H9 (cell line): Measurements from ENCODE around the gene MXI1. TPM values are rescaled to one million over a fixed set of nuclear protein-coding genes. Genes with fewer than 3 reads are reported as not detected.

Source experiments
- DNase-seq: peaks from one replicate; pipeline ENCODE4 v3.0.0-alpha.2; 2017
- H2AFZ ChIP-seq: one replicate; pipeline ENCODE4 v1.6.1; 2013; ENCODE audit warnings: mild to moderate bottlenecking, low read length, control low read depth, moderate library complexity
- H2AK5ac ChIP-seq: 2 replicates; pipeline ENCODE4 v1.6.1; 2013; ENCODE audit warnings: low read length, control low read depth, mixed read lengths; ENCODE audit not compliant: insufficient read length
- H2BK120ac ChIP-seq: one replicate; pipeline ENCODE4 v1.6.1; 2013; ENCODE audit warnings: low read depth, mild to moderate bottlenecking, low read length, control low read depth, inconsistent platforms; ENCODE audit not compliant: poor library complexity, severe bottlenecking
- H2BK12ac ChIP-seq: 2 replicates; pipeline ENCODE4 v1.6.1; 2013; ENCODE audit warnings: low read length, control low read depth, mixed read lengths, low read depth; ENCODE audit not compliant: insufficient read length
- H2BK15ac ChIP-seq: 2 replicates; pipeline ENCODE4 v1.6.1; 2013; ENCODE audit warnings: low read depth, low read length, control low read depth
- H2BK20ac ChIP-seq: one replicate; pipeline ENCODE4 v1.6.1; 2013; ENCODE audit warnings: low read depth, mild to moderate bottlenecking, low read length, control low read depth, inconsistent platforms; ENCODE audit not compliant: poor library complexity, severe bottlenecking
- H2BK5ac ChIP-seq: 2 replicates; pipeline ENCODE4 v1.6.1; 2013; ENCODE audit warnings: low read length, control low read depth, mixed read lengths; ENCODE audit not compliant: insufficient read length
- H3K14ac ChIP-seq: 2 replicates; pipeline ENCODE4 v1.6.1; 2013; ENCODE audit warnings: low read length, control low read depth; ENCODE audit not compliant: insufficient read depth
- H3K18ac ChIP-seq: 2 replicates; pipeline ENCODE4 v1.6.1; 2013; ENCODE audit warnings: low read depth, mild to moderate bottlenecking, mixed read lengths, low read length, control low read depth; ENCODE audit not compliant: insufficient read length
- H3K23ac ChIP-seq: 2 replicates; pipeline ENCODE4 v1.6.1; 2013; ENCODE audit warnings: low read length, control low read depth, mixed read lengths, low read depth; ENCODE audit not compliant: insufficient read length
- H3K23me2 ChIP-seq: 2 replicates; pipeline ENCODE4 v1.6.1; 2013; ENCODE audit warnings: low read depth, mild to moderate bottlenecking, mixed read lengths, low read length, control low read depth; ENCODE audit not compliant: insufficient read length, poor library complexity, severe bottlenecking
- H3K27ac ChIP-seq: 2 replicates; pipeline ENCODE4 v1.5.1; 2013; ENCODE audit warnings: low read length, control low read depth, mixed read lengths, low read depth; ENCODE audit not compliant: insufficient read length
- H3K27me3 ChIP-seq: 2 replicates; pipeline ENCODE4 v1.6.1; 2013; ENCODE audit warnings: low read length, control low read depth, inconsistent platforms; ENCODE audit not compliant: insufficient read depth
- H3K4ac ChIP-seq: 2 replicates; pipeline ENCODE4 v1.6.1; 2013; ENCODE audit warnings: low read depth, mild to moderate bottlenecking, control low read depth, inconsistent platforms, low read length, moderate library complexity
- H3K4me1 ChIP-seq: 2 replicates; pipeline ENCODE4 v1.6.1; 2013; ENCODE audit warnings: low read length, control low read depth, inconsistent platforms; ENCODE audit not compliant: insufficient read depth
- H3K4me2 ChIP-seq: 2 replicates; pipeline ENCODE4 v1.6.1; 2013; ENCODE audit warnings: low read length, control low read depth, mixed read lengths; ENCODE audit not compliant: insufficient read length, insufficient read depth
- H3K56ac ChIP-seq: 2 replicates; pipeline ENCODE4 v1.6.1; 2013; ENCODE audit warnings: low read depth, mild to moderate bottlenecking, mixed read lengths, low read length, control low read depth; ENCODE audit not compliant: insufficient read length
- H3K79me1 ChIP-seq: 2 replicates; pipeline ENCODE4 v1.6.1; 2013; ENCODE audit warnings: low read depth, mild to moderate bottlenecking, moderate library complexity, low read length, control low read depth, inconsistent platforms; ENCODE audit not compliant: insufficient read depth, poor library complexity, severe bottlenecking
- H3K79me2 ChIP-seq: 2 replicates; pipeline ENCODE4 v1.6.1; 2013; ENCODE audit warnings: low read length, control low read depth, inconsistent platforms; ENCODE audit not compliant: insufficient read depth
- H3K9ac ChIP-seq: 2 replicates; pipeline ENCODE4 v1.6.1; 2013; ENCODE audit warnings: low read length, control low read depth, mixed read lengths; ENCODE audit not compliant: insufficient read length; ENCODE audit errors: extremely low read depth
- H3K9me3 ChIP-seq: one replicate; pipeline ENCODE4 v1.6.1; 2013; ENCODE audit warnings: low read depth, low read length, inconsistent platforms; ENCODE audit not compliant: control insufficient read depth
- H3T11ph ChIP-seq: one replicate; pipeline ENCODE4 v1.6.1; 2013; ENCODE audit warnings: mild to moderate bottlenecking, low read length, control low read depth, inconsistent platforms
- H4K20me1 ChIP-seq: one replicate; pipeline ENCODE4 v1.6.1; 2013; ENCODE audit not compliant: control insufficient read depth, insufficient read length, insufficient read depth
- H4K5ac ChIP-seq: 2 replicates; pipeline ENCODE4 v1.6.1; 2013; ENCODE audit warnings: low read depth, mild to moderate bottlenecking, mixed read lengths, low read length, control low read depth; ENCODE audit not compliant: insufficient read length
- H4K8ac ChIP-seq: replicated peaks from 2 replicates; pipeline ENCODE4 v1.6.1; 2013; ENCODE audit warnings: low read length, control low read depth, mixed read lengths, low read depth; ENCODE audit not compliant: insufficient read length
- H4K91ac ChIP-seq: 2 replicates; pipeline ENCODE4 v1.6.1; 2013; ENCODE audit warnings: low read depth, mild to moderate bottlenecking, moderate library complexity, mixed read lengths, low read length, control low read depth; ENCODE audit not compliant: insufficient read length
- H3K27ac Mint-ChIP-seq, 3 experiments: 2 replicates in 2 of 3; 3 replicates in 1 of 3; pipeline ENCODE4 v1.8.0; 2020 to 2021; ENCODE audit warnings: mixed read lengths in 3 of 3, mild to moderate bottlenecking in 1 of 3, moderate library complexity in 1 of 3
- H3K27me3 Mint-ChIP-seq: 2 replicates; pipeline ENCODE4 v1.8.0; 2021; ENCODE audit warnings: low read depth, mild to moderate bottlenecking, moderate library complexity, mixed read lengths
- H3K36me3 Mint-ChIP-seq, 3 experiments: 2 replicates in 2 of 3; 3 replicates in 1 of 3; pipeline ENCODE4 v1.8.0; 2020 to 2021; ENCODE audit warnings: low read depth in 3 of 3, mixed read lengths in 3 of 3; ENCODE audit not compliant: insufficient read depth in 1 of 3
- H3K4me1 Mint-ChIP-seq, 2 experiments: 2 replicates each; pipeline ENCODE4 v1.8.0; 2020; ENCODE audit warnings: mixed read lengths in 2 of 2
- H3K4me3 Mint-ChIP-seq, 2 experiments: 2 replicates in 1 of 2; 3 replicates in 1 of 2; pipeline ENCODE4 v1.8.0; 2020 to 2021; ENCODE audit warnings: mild to moderate bottlenecking in 2 of 2, mixed read lengths in 2 of 2, moderate library complexity in 1 of 2
- H3K9me3 Mint-ChIP-seq, 2 experiments: 2 replicates in 1 of 2; 3 replicates in 1 of 2; pipeline ENCODE4 v1.8.0; 2020; ENCODE audit warnings: mild to moderate bottlenecking in 2 of 2, mixed read lengths in 2 of 2, moderate library complexity in 1 of 2
- CTCF ChIP-seq: fragments of 200-600 bp; sonication (generic); conservative IDR thresholded peaks from 3 replicates; pipeline ENCODE4 v1.8.0; 2021; ENCODE audit warnings: antibody characterized with exemption, mild to moderate bottlenecking
- WGBS: extraction: QIAGEN DNeasy Blood & Tissue Kit; methylation state at CpG from one replicate; pipeline ENCODE4 v1.1.7; 2013; ENCODE audit warnings: missing lambda C conversion rate, low lambda C conversion rate, mixed read lengths; ENCODE audit not compliant: insufficient read length; ENCODE audit errors: extremely low coverage; 5-methylcytosine and 5-hydroxymethylcytosine counted together
- total RNA-seq: library from RNA; stranded (reverse); gene quantifications from 2 replicates; pipeline ENCODE4 v1.2.1, GENCODE V29; 2021

Gene MXI1
- total RNA-seq, 1 experiment from 2014 or later, result 5.6 TPM

GRCh38 chr10:110277591-110277990, 70.2 kb downstream of the MXI1 start:
- no peak overlapping the region for H2AFZ ChIP-seq
- H3K9me3 ChIP-seq, result no peaks in the 10 kb centered on the region
- 0 out of 7 replicates have a peak, but pooled peaks cover 0 to 3% (median 0%) of the 10 kb centered on the region in 3 experiments for H3K36me3 Mint-ChIP-seq
- H3K4ac ChIP-seq, result no peak overlapping the region
- TF ChIP-seq CTCF, result no peak
- H3K18ac ChIP-seq, result no peak overlapping the region
- H3K79me2 ChIP-seq, result no peaks in the 10 kb centered on the region
- H3K4me2 ChIP-seq, result no peak overlapping the region
- H3K9me3 Mint-ChIP-seq, result no peaks in the 10 kb centered on the region
- H3K23me2 ChIP-seq, result no peaks in the 10 kb centered on the region
- H4K20me1 ChIP-seq, result no peaks in the 10 kb centered on the region
- no peak overlapping the region for H2BK120ac ChIP-seq
- no peak overlapping the region for H4K91ac ChIP-seq
- no peaks in the 10 kb centered on the region for H3K27me3 ChIP-seq
- H2BK12ac ChIP-seq, result no peak overlapping the region
- no peaks in the 10 kb centered on the region for H3K79me1 ChIP-seq
- H3K4me1 Mint-ChIP-seq, result peaks cover 12 to 14% of the 10 kb centered on the region in 2 experiments
- WGBS, result no CpG with 5 or more reads among the region's 2 CpGs
- H2BK15ac ChIP-seq, result no peak overlapping the region
- H4K8ac ChIP-seq, result no peak overlapping the region
- no peaks in the 10 kb centered on the region for H3K27me3 Mint-ChIP-seq
- H3T11ph ChIP-seq, result no peak overlapping the region
- H2BK20ac ChIP-seq, result no peak overlapping the region
- H3K23ac ChIP-seq, result no peak overlapping the region
- H3K4me1 ChIP-seq, result no peaks in the 10 kb centered on the region
- H3K56ac ChIP-seq, result no peak overlapping the region
- H3K27ac ChIP-seq, result no peak overlapping the region
- DNase-seq, result no peak
- no peak overlapping the region for H2BK5ac ChIP-seq
- no peak overlapping the region for H3K4me3 Mint-ChIP-seq
- H3K27ac Mint-ChIP-seq, result no peak overlapping the region
- H2AK5ac ChIP-seq, result no peak overlapping the region
- no peak overlapping the region for H3K14ac ChIP-seq
- H4K5ac ChIP-seq, result no peak overlapping the region
- H3K9ac ChIP-seq, result no peak overlapping the region
